Superior temporal gyrus (tissue), 1 donor: ENCODE measurements around the gene MRPL51.

Experiments
- DNase-seq: peaks from one replicate; pipeline ENCODE4 v3.0.0-alpha.2; 2016; ENCODE audit errors: extremely low spot score

Gene MRPL51

GRCh38 chr12:6461401-6462233 is 31.4 kb downstream of the MRPL51 start:
- DNase-seq: peak; percentile 25

DNA sequence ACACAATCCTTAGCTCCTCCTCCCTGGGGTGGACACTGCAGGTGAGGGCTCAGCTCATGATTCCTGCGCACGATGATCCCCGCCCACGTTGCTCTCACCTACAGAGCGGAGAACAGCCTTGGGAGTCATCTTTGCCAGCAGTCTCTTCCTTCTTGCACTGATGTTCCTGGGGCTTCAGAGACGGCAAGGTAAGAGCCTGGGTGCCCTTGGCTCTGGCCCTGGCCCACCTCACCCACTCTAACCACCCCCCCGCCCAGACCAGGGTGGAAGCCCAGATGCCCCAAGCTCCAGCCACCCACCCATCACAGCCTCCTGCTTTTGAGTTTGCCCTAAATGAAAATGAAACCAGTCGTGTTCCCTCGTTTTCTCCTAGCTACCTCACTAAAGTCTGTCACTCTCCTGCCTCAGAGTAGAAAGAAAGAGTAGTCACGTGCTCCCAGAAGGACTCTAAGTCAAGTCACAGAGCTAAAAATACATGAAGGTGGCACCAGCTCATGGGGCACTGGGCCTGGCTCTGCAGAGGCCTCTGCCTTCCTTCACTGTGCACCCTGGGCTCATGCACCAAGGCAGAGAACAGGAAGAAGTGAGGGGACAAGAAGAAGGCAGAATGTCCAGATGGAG is 32.2 kb downstream of the MRPL51 start:
- no peak for DNase-seq

- no peak for DNase-seq
Observed at GRCh38 chr12:6459004-6459337, 34.1 kb downstream of the MRPL51 start.

- DNase-seq: no peak
Observed at GRCh38 chr12:6458281-6459003, 34.6 kb downstream of the MRPL51 start.

GRCh38 chr12:6457220-6457945 is 35.7 kb downstream of the MRPL51 start:
- DNase-seq: no peak

DNA sequence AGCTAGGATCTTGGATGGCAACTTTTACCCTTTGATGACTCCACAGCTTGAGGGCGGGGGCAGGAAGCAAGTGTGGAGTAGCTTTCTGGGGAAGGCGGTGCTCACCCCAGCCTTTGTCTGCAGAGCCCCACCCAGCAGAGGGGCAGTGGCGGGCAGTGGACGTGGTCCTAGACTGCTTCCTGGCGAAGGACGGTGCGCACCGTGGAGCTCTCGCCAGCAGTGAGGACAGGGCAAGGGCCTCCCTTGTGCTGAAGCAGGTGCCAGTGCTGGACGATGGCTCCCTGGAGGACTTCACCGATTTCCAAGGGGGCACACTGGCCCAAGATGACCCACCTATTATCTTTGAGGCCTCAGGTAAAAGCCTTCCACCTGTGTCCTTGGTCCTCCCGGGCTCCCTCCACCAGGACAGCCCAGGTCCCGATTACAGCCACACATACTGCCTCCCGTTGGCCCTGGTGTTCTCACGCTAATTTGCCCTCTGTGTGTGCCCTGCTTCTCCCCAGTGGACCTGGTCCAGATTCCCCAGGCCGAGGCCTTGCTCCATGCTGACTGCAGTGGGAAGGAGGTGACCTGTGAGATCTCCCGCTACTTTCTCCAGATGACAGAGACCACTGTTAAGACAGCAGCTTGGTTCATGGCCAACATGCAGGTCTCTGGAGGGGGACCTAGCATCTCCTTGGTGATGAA is 40.0 kb downstream of the MRPL51 start:
- no peak for DNase-seq

GRCh38 chr12:6452245-6452943 is 40.7 kb downstream of the MRPL51 start:
- DNase-seq: peak; percentile 46

DNA sequence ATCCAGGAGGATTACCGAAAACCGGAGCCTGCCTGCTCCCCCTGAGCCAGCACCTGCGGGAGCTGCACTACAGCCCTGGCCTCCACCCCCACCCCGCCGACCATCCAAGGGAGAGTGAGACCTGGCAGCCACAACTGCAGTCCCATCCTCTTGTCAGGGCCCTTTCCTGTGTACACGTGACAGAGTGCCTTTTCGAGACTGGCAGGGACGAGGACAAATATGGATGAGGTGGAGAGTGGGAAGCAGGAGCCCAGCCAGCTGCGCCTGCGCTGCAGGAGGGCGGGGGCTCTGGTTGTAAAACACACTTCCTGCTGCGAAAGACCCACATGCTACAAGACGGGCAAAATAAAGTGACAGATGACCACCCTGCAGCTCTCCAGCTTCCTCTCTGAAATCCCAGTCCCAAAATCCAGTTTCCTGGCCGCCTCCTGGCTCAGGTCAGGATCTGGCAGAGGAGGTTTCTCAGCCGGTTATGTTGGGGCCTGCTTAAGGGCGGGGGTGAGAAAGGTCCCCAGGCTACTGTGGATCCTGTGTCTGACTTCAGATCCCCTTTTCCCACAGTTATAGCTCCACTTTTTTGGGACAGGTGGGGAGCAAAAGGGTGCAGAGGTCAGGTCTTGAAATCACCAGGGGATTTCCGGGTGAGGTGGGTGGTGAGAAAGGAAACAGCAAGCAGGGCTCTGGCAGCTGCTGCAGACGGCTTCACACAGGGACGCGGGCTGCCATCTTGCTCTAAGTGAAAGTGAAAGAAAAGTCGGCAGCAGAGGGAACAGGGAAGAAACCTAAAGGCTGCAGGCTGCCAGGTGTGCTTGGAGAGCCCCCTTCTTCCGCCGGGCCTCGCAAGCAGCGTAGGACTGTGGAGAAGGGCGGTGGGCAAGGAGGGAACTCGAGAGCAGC is 41.5 kb downstream of the MRPL51 start, which contains the start of gene TAPBPL:
Gene TAPBPL, plus strand, starts transcription at position 695 of the 897 bp plus-strand sequence. CDS start 207 bp downstream, outside the sequence.
- DNase-seq: peak; percentile 95

GRCh38 chr12:6450869-6451347 is 42.2 kb downstream of the MRPL51 start:
- no peak for DNase-seq

DNA sequence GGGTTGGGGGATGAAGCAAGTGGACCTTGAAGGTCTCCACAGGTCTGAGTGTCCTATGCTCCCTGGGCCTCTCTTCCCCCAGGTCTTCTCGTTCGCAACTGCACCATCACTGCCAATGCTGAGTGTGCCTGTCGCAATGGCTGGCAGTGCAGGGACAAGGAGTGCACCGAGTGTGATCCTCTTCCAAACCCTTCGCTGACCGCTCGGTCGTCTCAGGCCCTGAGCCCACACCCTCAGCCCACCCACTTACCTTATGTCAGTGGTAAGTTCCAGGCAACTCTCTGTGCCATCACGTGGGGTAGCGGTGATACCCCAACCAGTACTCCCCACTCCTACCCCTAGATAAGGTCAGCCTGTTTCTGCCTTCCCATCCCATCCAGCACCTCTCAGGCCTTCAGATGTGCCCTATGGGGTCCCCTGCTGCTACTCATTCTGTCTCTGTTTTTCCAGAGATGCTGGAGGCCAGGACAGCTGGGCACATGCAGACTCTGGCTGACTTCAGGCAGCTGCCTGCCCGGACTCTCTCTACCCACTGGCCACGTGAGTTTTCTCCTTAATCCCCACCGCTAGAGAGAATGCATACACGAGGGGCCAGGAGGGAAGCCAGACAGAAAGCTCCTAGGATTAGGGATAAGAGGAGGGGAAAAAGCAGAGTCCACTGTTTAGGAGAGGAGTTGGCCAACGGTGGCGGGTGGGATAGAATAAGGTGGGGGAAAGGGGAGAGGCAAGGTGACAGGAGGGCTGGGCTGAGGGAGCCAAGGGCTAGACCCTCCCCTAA is 42.8 kb downstream of the MRPL51 start:
- no peak for DNase-seq

DNA sequence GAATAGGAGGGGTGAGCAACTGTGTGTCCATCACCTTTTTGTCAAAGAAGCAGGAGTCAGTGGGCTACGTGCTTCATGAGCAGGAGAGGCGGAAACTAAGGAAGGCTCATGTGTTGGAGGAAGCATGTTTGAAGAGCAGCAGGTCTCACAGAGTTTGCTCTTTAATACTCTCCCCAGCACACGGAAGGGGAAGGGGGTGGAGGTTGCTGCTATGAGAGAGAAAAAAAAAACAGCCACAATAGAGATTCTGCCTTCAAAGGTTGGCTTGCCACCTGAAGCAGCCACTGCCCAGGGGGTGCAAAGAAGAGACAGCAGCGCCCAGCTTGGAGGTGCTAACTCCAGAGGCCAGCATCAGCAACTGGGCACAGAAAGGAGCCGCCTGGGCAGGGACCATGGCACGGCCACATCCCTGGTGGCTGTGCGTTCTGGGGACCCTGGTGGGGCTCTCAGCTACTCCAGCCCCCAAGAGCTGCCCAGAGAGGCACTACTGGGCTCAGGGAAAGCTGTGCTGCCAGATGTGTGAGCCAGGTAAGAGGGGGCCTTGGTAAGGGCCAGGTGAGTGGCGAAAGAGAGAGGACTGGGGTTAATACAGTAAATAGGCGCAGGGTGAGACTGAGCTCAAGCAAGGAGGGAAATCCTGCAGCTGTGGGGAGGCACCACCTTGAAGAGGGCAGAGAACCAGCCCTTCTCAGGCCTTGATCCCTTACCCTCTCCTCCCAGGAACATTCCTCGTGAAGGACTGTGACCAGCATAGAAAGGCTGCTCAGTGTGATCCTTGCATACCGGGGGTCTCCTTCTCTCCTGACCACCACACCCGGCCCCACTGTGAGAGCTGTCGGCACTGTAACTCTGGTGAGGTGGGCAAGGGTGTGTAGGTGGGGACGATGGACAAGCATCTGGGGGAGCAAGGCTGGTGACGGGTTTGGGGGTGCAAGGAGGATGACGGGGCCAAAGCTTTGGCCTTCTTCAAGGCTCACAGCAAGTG is 48.1 kb downstream of the MRPL51 start, which contains the start of gene CD27:
Gene CD27, plus strand, starts transcription at position 252 of the 985 bp plus-strand sequence. Its CDS starts 141 bp downstream, at position 393.
- DNase-seq: no peak

DNA sequence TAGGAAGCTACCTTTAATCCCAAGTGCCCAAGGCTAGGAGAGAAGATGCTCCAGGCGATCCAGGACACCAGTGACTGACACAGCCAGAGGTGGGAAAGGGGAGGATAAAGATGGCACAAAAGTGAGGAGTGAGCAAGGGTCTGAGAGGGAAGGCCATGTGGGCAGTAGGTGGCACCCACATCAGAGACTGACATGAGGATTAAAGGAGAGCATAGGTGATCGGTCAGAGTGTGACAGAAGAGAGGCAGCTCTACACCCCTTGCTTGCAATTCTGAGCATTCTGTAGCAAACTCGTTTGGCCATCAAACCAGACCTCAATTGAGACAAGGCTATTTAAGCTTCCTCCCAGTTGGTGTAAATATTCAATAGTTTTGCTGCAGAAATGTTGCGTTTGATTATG is 49.0 kb downstream of the MRPL51 start:
- no peak for DNase-seq

DNA sequence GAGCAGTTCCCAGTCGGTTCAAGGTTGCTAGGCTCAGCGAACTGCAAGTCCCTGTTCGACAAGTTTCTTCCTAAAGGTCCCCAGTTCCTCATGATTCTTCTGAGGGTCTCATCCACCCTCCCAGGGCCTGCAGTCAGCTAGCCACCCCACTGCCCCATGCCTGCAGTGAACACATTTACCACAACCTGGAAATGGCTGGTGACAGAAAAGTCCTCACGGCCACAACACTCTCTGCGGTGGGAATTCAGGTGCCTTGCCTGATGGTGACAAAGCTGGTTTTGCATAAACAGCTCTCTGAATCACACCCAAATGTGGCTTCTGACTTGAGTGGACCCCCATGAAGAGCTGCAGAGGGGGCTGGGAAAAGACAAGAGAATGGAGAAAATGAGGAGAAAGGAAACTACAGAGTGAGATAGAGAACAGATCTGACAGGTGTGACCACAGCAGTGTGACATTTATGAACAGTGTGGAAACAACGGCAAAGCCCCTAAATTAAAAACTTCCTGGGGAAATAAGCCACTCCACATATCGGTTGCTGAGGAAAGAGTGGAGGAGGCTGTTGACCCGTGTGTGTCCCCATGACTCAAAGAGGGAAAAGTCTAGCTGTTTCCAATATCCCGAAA is 49.6 kb downstream of the MRPL51 start:
- no peak for DNase-seq

DNA sequence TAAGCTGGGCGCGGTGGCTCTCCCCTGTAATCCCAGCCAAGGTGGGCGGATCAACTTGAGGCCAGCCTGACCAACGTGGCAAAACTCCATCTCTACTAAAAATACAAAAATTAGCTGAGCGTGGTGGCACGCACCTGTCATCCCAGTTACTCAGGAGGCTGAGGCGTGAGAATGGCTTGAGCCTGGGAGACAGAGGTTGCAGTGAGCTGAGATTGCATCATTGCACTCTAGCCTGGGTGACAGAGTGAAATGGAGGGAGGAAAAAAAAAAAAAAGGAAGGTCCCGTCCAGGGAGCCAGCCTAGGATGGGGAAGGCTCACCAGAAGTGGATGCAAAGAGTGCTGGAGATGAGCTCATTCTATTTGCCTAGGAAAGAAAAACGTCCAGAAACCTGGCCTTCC is 50.2 kb downstream of the MRPL51 start:
- no peak for DNase-seq
